ENCODE measurements around the gene FBXL16.

FBXL16 gene

DNA sequence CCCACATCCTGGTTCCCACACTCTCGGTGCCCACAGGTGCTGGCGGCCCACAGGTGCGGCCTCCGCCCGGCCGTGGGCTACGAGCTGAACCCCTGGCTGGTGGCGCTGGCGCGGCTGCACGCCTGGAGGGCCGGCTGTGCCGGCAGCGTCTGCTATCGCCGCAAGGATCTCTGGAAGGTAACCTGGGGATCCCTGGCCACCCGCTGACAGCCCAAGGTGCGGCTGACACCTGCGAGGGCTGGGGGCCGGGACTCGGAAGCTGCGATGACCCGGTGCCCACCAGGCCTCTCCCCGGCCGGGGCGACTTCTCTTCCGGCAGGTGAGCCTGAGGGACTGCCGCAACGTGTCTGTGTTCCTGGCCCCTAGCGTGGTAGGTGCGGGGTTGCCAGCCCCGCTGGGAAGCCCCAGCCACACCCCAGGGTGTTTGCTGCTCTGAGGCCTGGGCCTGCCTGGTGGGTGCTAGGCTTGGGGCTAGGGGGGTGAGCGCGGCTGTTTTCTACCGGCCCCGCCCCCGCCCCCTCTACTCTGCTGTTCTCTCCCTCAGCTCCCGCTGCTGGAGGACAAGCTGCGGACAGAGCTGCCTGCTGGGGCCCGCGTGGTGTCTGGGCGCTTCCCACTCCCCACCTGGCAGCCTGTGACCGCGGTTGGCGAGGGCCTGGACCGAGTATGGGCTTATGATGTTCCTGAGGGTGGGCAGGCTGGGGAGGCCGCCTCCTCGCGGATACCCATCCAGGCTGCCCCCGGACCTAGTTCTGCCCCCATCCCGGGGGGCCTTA lies 16.4 kb upstream of the FBXL16 start:
- Histone ChIP-seq H3K9ac (ENCODE audit: low read length) (peak overlapping the region; percentile 90), H3K4me1 (ENCODE audit: control insufficient read depth, insufficient read depth, low read depth, low read length) (peaks cover 49% of the 10 kb centered on the region), H3K4me2 (ENCODE audit: low read length, poor library complexity, severe bottlenecking) (peak overlapping the region; percentile 97), H3K14ac (ENCODE audit: low read length in 2 of 2) (peak overlapping the region in 1 of 2 experiments; percentile 99), H3K27ac (ENCODE audit: low read length, poor library complexity, severe bottlenecking) (no peak overlapping the region), H2AK5ac (ENCODE audit: low read length, severe bottlenecking) (peak overlapping the region; percentile 13), H2BK12ac (ENCODE audit: low read length in 2 of 2) (peak overlapping the region in 1 of 2 experiments; percentile 21), H4K91ac (ENCODE audit: low read length) (peak overlapping the region; percentile 99), H2AFZ (ENCODE audit: low read depth, low read length) (no peak overlapping the region), H3K79me1 (replicated peaks; ENCODE audit: low read length, poor library complexity, severe bottlenecking) (peaks cover 23% of the 10 kb centered on the region), H3K18ac (ENCODE audit: low read depth in 1 of 2, low read length in 2 of 2) (peak overlapping the region in 1 of 2 experiments; percentile 99), H2BK15ac (ENCODE audit: low read depth, poor library complexity, severe bottlenecking) (peak overlapping the region; percentile 32), H2BK5ac (ENCODE audit: low read depth, low read length, poor library complexity, severe bottlenecking) (no peak overlapping the region), H3K9me3 (ENCODE audit: control insufficient read depth, low read length) (no peaks in the 10 kb centered on the region), H3K4ac (ENCODE audit: low read depth in 1 of 2, low read length in 2 of 2) (peak overlapping the region; percentile 29 to 97), H2BK120ac (ENCODE audit: low read depth, low read length) (no peak overlapping the region), H3K23ac (ENCODE audit: low read length in 2 of 2) (no peak overlapping the region), H3K36me3 (ENCODE audit: control insufficient read depth in 1 of 2, insufficient read depth in 2 of 2, low read depth in 1 of 2, low read length in 2 of 2) (peaks cover 0 to 39% of the 10 kb centered on the region in 2 experiments), H4K8ac (ENCODE audit: low read length) (no peak overlapping the region), H3K4me3 (ENCODE audit: insufficient read depth in 1 of 2, low read depth in 1 of 2, low read length in 2 of 2) (peak overlapping the region; percentile 90), H3K27me3 (ENCODE audit: control insufficient read depth in 1 of 2, insufficient read depth in 1 of 2, low read length in 2 of 2) (peaks cover 0 to 15% of the 10 kb centered on the region in 2 experiments)
- no peak for DNase-seq
- WGBS, result 93% methylated on average over 46 of the region's 51 CpGs

- 14% methylated on average over 97 of the region's 106 CpGs for WGBS
- Histone ChIP-seq H3K14ac (ENCODE audit: low read length in 2 of 2) (peak within 1 kb of the TSS in 1 of 2 experiments; percentile 99), H3K36me3 (ENCODE audit: control insufficient read depth in 1 of 2, insufficient read depth in 2 of 2, low read depth in 1 of 2, low read length in 2 of 2) (peaks cover 0 to 45% of the 10 kb centered on the region in 2 experiments), H3K4ac (ENCODE audit: low read depth in 1 of 2, low read length in 2 of 2) (peak within 1 kb of the TSS; percentile 97 to 100), H3K79me1 (replicated peaks; ENCODE audit: low read length, poor library complexity, severe bottlenecking) (peaks cover 26% of the 10 kb centered on the region), H3K4me1 (ENCODE audit: control insufficient read depth, insufficient read depth, low read depth, low read length) (peaks cover 51% of the 10 kb centered on the region), H3K18ac (ENCODE audit: low read depth in 1 of 2, low read length in 2 of 2) (peak within 1 kb of the TSS; percentile 99), H3K9ac (ENCODE audit: low read length) (peak within 1 kb of the TSS; percentile 90), H3K27me3 (ENCODE audit: control insufficient read depth in 1 of 2, insufficient read depth in 1 of 2, low read length in 2 of 2) (peaks cover 0 to 11% of the 10 kb centered on the region in 2 experiments), H4K8ac (ENCODE audit: low read length) (peak within 1 kb of the TSS; percentile 99), H3K23ac (ENCODE audit: low read length in 2 of 2) (peak within 1 kb of the TSS in 1 of 2 experiments; percentile 97), H2BK120ac (ENCODE audit: low read depth, low read length) (peak within 1 kb of the TSS; percentile 91), H2BK5ac (ENCODE audit: low read depth, low read length, poor library complexity, severe bottlenecking) (peak within 1 kb of the TSS; percentile 74), H2AK5ac (ENCODE audit: low read length, severe bottlenecking) (peak within 1 kb of the TSS; percentile 21), H2AFZ (ENCODE audit: low read depth, low read length) (peak within 1 kb of the TSS; percentile 98), H3K4me3 (ENCODE audit: insufficient read depth in 1 of 2, low read depth in 1 of 2, low read length in 2 of 2) (peak within 1 kb of the TSS; percentile 90), H4K91ac (ENCODE audit: low read length) (peak within 1 kb of the TSS; percentile 99), H2BK12ac (ENCODE audit: low read length in 2 of 2) (peak within 1 kb of the TSS; percentile 12 to 88), H3K27ac (ENCODE audit: low read length, poor library complexity, severe bottlenecking) (peak within 1 kb of the TSS; percentile 80), H2BK15ac (ENCODE audit: low read depth, poor library complexity, severe bottlenecking) (peak within 1 kb of the TSS; percentile 78), H3K9me3 (ENCODE audit: control insufficient read depth, low read length) (no peaks in the 10 kb centered on the region), H3K4me2 (ENCODE audit: low read length, poor library complexity, severe bottlenecking) (peak within 1 kb of the TSS; percentile 97)
- peak; percentile 75 for DNase-seq
These were observed 15.6 kb upstream of the FBXL16 start, which contains the start of gene ANTKMT for GRCh38 chr16:720990-721764. TSS of gene ANTKMT (plus strand) at chr16:721146. CDS start at chr16:721275, 129 bp downstream.

GRCh38 chr16:720447-720989 lies 14.9 kb upstream of the FBXL16 start:
- Histone ChIP-seq H4K91ac (ENCODE audit: low read length) (peak overlapping the region; percentile 99), H4K8ac (ENCODE audit: low read length) (peak overlapping the region; percentile 94), H2BK15ac (ENCODE audit: low read depth, poor library complexity, severe bottlenecking) (peak overlapping the region; percentile 78), H3K27ac (ENCODE audit: low read length, poor library complexity, severe bottlenecking) (peak overlapping the region; percentile 80), H3K14ac (ENCODE audit: low read length in 2 of 2) (peak overlapping the region in 1 of 2 experiments; percentile 99), H2BK12ac (ENCODE audit: low read length in 2 of 2) (peak overlapping the region; percentile 12 to 88), H2AK5ac (ENCODE audit: low read length, severe bottlenecking) (peak overlapping the region; percentile 21), H3K4ac (ENCODE audit: low read depth in 1 of 2, low read length in 2 of 2) (peak overlapping the region; percentile 97 to 100), H3K36me3 (ENCODE audit: control insufficient read depth in 1 of 2, insufficient read depth in 2 of 2, low read depth in 1 of 2, low read length in 2 of 2) (peaks cover 0 to 45% of the 10 kb centered on the region in 2 experiments), H3K79me1 (replicated peaks; ENCODE audit: low read length, poor library complexity, severe bottlenecking) (peaks cover 28% of the 10 kb centered on the region), H3K9ac (ENCODE audit: low read length) (peak overlapping the region; percentile 90), H3K9me3 (ENCODE audit: control insufficient read depth, low read length) (no peaks in the 10 kb centered on the region), H3K4me1 (ENCODE audit: control insufficient read depth, insufficient read depth, low read depth, low read length) (peaks cover 55% of the 10 kb centered on the region), H2BK5ac (ENCODE audit: low read depth, low read length, poor library complexity, severe bottlenecking) (peak overlapping the region; percentile 74), H2AFZ (ENCODE audit: low read depth, low read length) (peak overlapping the region; percentile 94), H3K4me2 (ENCODE audit: low read length, poor library complexity, severe bottlenecking) (peak overlapping the region; percentile 97), H3K27me3 (ENCODE audit: control insufficient read depth in 1 of 2, insufficient read depth in 1 of 2, low read length in 2 of 2) (peaks cover 0 to 4% of the 10 kb centered on the region in 2 experiments), H2BK120ac (ENCODE audit: low read depth, low read length) (peak overlapping the region; percentile 91), H3K18ac (ENCODE audit: low read depth in 1 of 2, low read length in 2 of 2) (peak overlapping the region; percentile 98 to 99), H3K23ac (ENCODE audit: low read length in 2 of 2) (peak overlapping the region in 1 of 2 experiments; percentile 88), H3K4me3 (ENCODE audit: insufficient read depth in 1 of 2, low read depth in 1 of 2, low read length in 2 of 2) (peak overlapping the region; percentile 90)
- WGBS, result 1% methylated on average over 36 of the region's 38 CpGs
- DNase-seq, result peak; percentile 89
